ENCODE results near the gene COPS9.

Gene COPS9

DNA sequence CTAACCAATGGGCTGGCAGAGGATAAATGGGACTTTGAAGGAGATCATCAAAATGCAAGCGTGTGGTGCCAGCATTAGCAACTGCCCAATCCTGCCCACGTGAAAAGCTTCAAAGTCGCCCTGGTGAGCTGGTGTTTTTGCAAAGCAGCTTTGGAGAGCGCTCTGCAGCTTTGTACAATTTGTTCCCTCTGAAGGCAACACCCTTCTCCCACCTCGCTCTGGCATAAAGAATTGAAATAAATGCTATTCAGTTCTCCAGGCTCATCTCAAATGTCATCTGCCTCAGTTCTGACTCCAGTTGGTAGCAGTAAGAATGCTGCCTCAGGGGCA, 3.5 kb downstream of the COPS9 start:
- no peak for DNase-seq

- no peak for DNase-seq
Observed at GRCh38 chr2:240131941-240132650, 4.0 kb downstream of the COPS9 start.

GRCh38 chr2:240131296-240131695, 4.8 kb downstream of the COPS9 start:
- no peak for DNase-seq

DNA sequence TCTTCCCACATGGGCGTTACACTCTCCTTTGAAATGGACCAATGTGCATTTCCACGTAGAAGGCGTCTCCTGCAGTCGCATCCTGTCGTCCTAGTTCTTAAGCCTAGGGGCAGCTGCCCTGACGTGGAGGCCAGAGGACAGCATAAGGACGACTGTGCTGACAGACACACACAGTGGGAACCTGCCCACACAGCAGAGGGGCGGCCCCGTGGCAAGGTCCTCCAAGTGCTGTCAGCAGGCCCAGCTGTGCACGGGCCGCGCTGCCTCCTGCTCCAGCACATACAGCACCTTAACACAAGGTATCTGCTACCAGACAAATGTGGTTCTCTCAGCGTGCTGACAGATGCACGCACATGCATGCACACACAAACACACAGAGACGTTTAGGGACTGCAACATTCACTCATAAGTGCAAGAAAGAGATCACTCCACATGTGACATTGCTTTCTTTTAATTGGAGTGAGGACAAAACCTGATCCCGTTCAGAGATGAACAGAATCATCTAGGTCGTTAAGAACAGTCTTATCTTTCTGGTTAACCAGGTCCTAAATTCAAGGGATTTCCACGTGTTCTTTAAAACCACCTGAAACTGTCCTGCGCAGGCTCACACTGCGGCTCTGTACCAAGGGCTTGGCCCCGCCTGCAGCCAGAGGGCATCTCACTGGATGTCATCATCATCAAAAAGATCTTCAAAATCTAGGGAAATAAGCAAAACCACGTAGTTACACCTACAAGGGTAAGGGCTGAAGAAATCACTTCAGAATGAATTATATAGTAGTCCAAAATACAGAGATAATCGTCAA, 5.5 kb downstream of the COPS9 start:
- no peak for DNase-seq

- no peak for DNase-seq
Observed at GRCh38 chr2:240129731-240130392, 6.2 kb downstream of the COPS9 start.

- no peak for DNase-seq
Observed at GRCh38 chr2:240129311-240129710, 6.8 kb downstream of the COPS9 start.

GRCh38 chr2:240128608-240129145, 7.4 kb downstream of the COPS9 start:
- DNase-seq = no peak

- no peak for DNase-seq
Observed at GRCh38 chr2:240127911-240128607, 8.0 kb downstream of the COPS9 start.

DNA sequence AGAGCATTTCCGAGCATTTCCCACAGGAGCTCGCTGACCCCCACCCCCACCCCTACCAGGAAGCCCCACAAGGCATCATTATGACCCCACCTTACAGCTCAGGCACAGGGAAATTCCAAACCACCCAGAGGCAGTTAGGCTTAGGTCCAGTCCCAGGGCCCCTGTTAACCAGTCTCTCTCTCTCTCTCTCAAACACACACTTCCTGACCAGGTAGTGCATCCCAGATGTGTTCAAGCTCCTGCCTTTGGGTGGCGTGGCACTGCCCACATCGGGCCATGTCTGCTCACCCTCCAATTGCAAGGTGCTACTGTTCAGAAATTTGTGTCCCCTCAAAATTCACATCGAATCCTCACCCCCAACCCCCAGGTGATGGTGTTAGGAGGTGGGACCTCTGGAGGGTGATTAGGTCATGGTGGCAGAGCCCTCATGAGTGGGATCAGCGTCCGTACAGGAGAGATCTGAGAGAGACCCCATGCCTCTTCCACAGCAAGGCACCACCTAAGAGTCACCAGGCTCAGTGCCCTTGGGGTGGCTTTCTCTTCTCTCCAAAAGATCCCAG, 8.8 kb downstream of the COPS9 start:
- DNase-seq = no peak

DNA sequence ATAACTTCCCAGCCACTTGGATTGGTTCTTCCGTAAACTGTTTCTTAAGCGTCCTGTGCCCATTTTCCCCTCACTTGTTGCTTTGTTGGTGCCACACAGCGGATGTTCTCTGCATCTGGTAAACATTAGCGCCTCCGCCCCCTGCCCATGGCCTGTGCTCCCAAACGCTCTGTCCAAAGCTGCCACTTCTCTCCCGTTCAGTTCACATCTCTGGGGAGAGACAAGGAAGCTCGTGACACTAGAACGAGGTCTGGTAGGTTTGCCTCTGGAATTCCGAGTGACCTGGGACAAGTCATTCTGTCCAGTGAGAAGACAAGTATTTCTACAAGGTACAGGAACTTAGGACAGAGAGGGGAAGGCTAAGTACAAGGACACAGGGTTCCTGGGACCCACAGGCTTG, 9.4 kb downstream of the COPS9 start:
- no peak for DNase-seq

DNA sequence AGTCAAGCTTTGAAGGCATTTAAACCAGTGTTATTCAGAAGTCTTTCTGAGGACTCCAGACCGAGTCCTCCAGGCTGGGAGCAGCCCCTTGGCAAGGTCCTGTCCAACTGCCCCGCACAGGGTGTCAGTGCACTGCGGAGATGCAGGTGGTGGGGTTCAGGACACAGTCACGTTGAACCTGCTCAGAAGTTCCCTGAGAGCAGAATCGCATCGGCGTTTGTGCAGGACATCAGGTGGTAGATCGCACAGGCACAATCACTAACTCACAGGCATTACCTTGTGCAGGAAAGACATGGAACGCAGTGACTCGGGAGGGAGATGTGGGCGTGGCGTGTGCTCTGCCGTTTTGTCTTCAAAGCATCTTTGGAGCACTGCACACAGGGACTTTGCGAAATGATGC, 10.4 kb downstream of the COPS9 start:
- DNase-seq = no peak

GRCh38 chr2:240124651-240125030, 11.5 kb downstream of the COPS9 start:
- no peak for DNase-seq

DNA sequence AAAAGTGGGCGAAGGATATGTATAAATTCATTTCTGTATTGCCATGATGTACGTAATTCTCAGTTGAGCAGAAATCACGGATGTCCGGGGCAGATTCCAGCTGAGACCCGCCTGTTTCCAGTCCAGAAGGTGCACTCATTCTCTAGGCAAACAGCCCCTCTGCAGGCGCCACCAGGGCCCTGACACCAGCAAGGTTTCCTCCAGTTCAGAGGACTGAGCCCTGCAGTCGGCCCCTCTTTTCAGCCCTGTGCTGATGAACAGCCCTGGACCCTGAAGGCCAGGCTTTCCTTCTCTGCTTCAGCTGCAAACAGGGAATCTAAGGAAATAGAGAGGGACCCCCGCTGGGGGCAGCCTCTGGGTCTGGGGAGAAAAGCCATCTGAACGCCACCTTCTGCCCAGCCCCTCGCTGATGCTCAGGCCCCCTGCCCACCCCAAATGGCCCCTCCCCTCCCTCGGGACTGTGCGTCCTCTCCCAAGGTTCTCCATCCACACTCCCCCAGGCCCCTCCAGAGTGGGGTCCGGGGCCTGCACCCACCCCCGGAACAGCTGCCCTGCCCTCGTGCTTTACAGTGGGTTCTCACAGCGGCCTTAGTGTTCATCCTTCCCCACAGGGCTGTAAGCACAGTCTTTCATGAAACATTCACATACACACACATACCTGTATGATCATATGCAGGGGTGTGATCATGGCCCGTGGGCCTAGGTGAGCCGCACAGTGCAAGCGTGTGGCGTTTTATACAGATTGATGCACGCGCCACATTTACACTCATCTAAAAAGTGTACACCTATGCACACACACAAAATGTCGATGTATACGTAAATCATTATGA, 12.1 kb downstream of the COPS9 start:
- DNase-seq = no peak

DNA sequence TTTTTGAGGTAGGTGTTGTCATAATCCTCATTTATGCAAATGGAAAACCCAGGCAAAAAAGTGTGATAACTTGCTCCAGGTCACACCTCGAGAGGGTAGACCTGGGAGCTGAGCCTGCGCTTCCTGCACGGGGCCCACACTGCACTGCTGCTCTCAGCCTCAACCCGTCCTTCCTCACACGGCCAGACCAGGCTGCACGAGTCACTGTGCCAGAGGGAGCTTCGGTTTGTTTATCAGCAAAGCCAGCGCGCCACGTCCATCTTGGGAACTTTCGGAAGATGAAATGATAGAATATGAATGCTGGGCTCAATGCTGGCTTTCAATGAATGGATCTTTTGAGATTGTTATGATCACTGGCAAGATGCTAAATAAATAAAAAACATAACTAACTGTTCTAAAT, 14.4 kb downstream of the COPS9 start:
- DNase-seq = no peak

- DNase-seq = no peak
Observed at GRCh38 chr2:240121190-240121589, 14.9 kb downstream of the COPS9 start.

DNA sequence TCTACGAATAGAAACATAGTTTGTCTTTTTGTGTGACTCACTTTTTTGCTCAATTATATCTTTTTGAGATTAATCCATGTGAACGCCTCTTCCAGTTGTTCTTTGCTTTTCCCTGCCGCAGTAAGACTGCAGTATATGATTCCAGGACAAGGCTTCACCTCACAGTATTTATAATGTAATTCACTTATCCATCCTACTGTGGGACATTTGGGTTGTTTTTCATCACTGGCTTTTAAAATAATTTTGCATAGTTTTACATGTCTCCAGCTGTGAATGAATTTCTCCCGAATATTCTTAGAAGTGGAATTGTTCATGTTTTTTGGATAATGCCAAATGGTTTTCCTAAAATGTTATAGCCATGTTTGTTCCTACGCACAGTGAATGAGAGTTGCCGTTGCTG, 21.9 kb downstream of the COPS9 start:
- no peak for DNase-seq

GRCh38 chr2:240112914-240113690, 23.0 kb downstream of the COPS9 start:
- no peak for DNase-seq

GRCh38 chr2:240111253-240111652, 24.9 kb downstream of the COPS9 start:
- no peak for DNase-seq

- no peak for DNase-seq
Observed at GRCh38 chr2:240109386-240109785, 26.7 kb downstream of the COPS9 start.

GRCh38 chr2:240107477-240107796, 28.7 kb downstream of the COPS9 start:
- DNase-seq = no peak

GRCh38 chr2:240106765-240107476, 29.2 kb downstream of the COPS9 start:
- no peak for DNase-seq

Measured in left hindlimb (tissue), 1 donor.